GM03348 (cell line): Measurements from ENCODE around the gene GPR32.
"Not testable (repeated sequence)": the region's sequence is repeated elsewhere in the genome, so short reads cannot be mapped to it uniquely, and the experiment has no call there.

ENCODE experiments used
- DNase-seq: peaks from one replicate; pipeline ENCODE4 v3.0.0; 2012; ENCODE audit warnings: low spot score

The GPR32 gene, protein sequence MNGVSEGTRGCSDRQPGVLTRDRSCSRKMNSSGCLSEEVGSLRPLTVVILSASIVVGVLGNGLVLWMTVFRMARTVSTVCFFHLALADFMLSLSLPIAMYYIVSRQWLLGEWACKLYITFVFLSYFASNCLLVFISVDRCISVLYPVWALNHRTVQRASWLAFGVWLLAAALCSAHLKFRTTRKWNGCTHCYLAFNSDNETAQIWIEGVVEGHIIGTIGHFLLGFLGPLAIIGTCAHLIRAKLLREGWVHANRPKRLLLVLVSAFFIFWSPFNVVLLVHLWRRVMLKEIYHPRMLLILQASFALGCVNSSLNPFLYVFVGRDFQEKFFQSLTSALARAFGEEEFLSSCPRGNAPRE

DNA sequence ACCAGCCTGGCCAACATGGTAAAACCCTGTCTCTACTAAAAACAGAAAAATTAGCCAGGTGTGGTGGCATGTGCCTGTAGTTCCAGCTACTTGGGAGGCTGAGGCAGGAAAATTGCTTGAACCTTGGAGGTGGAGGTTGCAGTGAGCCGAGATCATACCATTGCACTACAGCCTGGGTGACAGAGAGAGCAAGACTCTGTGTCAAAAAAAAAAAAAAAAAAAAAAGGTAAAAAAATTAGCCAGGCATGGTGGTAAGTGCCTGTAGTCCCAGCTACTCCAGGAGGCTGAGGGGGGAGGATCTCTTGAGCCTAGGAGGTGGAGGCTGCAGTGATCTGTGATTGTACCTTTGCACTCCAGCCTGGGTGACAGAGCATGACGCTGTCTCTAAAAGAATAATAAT is at the start of gene GPR32:
Gene GPR32 (plus strand): TSS at position 301 of the 400 bp plus-strand sequence. CDS start 137 bp downstream, outside the sequence.
- not testable (repeated sequence) for DNase-seq

DNA sequence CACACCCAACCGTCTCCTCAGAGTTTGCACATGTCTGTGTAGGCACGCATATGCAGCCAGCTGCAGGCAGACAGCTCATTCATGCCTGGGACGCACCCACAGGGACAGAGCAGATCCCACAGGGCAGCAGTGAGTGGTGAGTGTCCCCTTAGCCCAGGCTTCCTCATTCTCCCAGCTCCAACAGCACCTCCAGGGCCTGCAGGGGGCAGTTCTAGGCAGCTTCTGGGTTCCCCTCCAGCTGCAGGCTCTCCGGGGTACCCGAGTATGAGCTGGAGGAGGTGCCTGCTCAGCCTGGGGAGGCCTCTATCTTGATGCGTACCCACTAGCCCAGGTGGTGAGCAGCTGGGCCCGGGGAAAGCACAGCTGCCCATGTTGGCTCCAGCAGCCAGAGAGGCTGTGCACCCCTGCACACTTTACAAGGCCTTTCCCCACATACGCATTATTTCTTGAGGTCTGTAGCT is 49.3 kb upstream of the GPR32 start:
- peak; percentile 61 for DNase-seq

DNA sequence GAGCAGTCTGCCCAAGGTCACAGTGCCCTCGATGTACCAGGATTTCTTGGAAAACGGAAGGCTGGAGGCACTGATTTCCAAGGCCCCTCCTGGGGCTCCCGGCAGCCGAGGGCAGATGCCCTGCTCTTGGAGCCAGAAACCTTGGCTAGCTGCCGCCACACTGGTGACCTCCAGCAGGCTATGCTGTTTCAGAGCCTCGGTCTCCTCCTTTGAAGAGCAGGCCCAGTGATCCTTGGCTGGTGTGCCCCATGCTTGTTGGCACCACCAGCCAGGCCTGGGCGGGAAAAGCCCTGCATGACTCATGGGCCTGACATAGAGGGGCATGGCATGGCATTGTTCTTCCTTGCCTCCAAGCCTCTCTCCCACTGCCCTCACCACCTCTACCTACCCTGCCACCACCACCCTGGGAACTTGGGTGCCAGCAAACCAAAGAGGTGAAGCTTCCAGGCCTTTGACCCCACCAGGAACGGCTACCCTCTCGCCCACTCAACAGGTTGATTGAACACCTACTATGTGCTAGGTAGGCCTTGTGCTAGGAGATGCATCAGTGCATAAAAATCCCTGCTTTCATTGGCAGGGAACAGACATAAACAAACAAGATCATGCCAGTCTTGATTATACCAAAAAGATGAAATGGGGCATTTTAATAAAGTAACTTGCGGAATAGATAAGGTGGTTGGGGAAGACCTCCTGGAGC is 48.7 kb upstream of the GPR32 start:
- DNase-seq, result no peak

DNA sequence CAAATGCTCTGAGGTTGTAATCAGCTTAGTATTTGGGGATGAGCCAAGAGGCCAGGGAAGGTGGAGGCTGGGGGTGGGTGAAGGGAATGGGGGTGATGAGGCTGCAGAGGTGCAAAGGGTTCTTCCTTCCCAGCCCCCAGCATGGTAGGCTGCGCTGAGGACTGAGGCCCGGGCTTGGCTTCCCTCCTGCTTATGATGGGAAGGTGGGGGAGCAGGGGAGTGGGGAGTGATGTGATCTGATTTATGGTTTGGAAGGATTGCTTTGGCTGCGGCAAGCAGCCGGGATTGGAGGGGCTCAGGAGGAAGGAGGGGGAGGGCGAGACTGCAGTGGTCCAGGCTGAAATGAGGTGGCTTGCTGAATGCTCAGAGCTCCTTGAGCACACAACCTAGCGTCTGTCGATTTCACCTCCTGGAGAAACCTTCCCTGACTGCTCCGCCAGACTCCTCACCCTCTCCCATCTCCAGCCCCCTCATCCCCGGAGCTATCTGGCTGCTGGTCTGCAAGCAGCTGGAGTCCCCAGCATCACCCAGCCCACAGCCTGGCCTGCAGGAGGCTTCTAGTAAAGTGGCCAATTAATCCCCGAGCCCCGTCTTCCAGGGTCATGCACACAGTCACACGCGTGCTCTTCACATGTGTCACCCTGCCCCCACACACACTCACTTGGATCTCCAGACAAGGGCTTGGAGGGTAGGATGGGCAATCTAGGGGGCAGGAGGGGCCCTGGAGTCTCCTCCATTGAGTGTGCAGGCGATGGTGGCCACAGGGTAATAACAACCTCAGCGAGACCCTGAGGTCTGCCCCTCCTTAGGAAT is 47.9 kb upstream of the GPR32 start:
- no peak for DNase-seq

DNA sequence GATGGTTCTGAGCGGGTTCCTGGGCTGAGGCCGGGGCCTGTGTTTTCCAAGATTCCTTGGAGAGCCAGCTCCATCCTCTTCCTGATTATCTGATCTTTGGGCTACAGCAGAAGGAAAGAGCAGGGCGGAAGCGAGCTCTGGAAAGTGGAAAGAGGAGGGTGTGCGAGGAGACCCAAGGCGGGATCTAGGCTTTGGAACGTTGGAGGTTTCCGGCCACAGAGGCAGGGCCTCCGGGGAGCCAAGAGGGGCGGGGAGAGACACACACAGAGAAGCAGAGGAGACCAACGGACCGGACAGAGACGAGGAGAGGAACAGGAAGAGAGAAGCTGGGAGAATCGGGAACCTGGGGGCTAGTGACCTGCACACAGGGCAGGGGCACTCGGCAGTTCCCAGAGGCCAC is 47.2 kb upstream of the GPR32 start, which contains the start of gene CLEC11A:
Gene CLEC11A (plus strand): TSS at position 296 of the 400 bp plus-strand sequence. CDS start 162 bp downstream, outside the sequence.
- DNase-seq, result peak; percentile 90

DNA sequence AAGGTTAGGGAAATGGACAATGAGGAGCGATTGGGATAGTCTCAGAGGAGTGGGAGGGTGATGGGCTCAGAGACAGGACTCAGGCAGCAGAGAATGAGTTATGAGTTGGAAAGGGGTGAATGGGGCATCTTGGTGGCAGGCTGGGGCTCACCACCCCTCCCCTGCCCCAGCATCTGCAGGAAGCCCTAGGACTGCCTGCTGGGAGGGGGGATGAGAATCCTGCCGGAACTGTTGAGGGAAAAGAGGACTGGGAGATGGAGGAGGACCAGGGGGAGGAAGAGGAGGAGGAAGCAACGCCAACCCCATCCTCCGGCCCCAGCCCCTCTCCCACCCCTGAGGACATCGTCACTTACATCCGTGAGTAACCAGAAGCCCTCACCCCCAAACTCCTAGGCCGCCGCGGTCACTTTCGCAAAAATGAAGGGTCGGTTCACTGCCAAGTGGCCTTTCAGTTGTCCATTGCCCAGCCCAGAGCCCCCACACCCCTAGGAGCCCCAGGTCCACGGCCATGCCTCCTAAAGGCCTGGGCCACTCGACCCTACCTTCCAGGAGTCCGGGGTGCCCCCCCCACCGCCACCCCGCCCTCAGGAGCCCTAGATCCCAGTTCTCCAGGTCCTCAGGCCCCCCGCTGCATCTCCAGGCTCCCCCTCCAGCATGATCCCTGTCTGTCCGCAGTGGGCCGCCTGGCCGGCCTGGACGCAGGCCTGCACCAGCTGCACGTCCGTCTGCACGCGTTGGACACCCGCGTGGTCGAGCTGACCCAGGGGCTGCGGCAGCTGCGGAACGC is 46.3 kb upstream of the GPR32 start:
- DNase-seq, result no peak

DNA sequence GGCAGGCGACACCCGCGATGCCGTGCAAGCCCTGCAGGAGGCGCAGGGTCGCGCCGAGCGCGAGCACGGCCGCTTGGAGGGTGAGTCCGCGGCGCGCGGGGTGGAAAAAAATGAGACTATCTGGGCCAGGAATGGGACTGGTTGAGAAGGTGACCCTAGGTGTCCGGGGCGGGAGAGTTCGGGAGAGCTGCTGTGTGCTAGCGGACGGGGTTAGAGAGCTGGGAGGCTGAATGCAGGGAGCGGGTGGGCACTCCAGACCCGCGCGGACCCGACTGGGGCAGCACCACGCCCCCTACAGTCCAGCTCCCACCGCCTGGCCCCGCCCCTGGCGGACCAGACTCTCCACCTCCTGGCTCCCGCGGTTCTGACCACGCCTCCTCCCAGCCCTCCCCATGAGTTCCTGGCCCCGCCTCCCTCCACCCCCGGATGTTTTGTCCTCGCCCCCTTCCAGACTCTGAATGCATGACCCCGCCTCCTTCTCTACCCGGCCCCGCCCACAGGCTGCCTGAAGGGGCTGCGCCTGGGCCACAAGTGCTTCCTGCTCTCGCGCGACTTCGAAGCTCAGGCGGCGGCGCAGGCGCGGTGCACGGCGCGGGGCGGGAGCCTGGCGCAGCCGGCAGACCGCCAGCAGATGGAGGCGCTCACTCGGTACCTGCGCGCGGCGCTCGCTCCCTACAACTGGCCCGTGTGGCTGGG is 45.6 kb upstream of the GPR32 start:
- DNase-seq, result peak; percentile 100

DNA sequence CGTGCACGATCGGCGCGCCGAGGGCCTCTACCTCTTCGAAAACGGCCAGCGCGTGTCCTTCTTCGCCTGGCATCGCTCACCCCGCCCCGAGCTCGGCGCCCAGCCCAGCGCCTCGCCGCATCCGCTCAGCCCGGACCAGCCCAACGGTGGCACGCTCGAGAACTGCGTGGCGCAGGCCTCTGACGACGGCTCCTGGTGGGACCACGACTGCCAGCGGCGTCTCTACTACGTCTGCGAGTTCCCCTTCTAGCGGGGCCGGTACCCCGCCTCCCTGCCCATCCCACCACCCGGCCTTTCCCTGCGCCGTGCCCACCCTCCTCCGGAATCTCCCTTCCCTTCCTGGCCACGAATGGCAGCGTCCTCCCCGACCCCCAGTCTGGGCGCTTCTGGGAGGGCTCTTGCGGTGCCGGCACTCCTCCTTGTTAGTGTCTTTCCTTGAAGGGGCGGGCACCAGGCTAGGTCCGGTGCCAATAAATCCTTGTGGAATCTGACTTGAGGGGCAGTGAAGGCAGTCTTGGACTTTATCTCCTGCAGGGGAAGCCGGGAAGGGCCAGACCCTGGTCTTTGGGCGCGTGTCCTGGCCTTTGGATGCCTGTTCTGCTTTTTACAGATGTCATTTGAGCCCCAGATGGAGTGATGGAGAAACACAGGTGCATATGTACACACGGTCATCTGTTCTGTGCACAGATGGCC is 44.9 kb upstream of the GPR32 start:
- DNase-seq, result no peak

DNA sequence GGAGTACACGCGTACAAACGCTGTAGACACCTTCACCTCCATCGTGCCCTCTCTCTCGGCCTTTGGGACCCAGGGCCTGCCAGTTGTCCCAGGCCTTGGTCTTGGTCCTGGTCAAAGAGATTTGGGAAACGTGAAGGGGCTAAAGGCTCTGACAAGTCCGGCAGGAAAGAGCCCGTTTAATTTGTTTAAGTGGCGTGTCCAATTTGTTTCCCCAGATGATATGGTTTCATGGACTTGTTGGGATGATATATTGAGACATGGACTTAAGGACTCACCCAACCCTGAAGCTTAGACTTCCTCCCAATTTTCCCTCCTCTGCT is 44.4 kb upstream of the GPR32 start:
- no peak for DNase-seq

DNA sequence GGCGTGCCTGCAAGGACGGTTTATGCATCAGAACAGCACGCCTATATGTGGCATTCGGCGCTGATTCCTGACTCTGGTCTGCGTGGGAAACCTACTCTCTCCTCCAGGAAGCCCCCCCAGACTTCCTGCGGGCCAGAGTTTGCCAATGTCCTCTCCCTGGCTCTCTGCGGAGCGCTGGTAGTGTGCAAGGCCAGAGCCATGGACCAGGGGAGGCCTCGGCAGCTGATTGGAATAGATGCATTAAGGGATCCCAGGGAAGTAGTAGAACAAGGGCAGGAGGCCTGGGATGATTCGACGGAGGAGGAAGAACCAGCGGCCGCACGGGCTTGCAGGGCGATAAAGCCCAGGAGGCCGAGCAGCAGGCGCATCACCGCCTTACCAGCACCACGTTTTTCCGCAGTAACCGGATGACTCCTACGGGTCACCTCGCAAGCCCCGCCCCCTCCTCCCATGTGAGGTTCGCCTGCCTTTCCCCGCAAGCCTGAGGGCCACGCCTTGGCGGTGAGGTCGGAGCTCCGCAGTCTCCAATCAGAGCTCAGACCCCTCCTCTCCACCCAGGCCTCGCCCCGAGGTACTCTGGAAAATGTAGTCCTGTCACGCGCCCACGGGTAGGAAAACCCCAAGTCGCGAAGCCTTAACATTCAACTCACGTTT is 42.1 kb upstream of the GPR32 start:
- DNase-seq, result peak; percentile 66

DNA sequence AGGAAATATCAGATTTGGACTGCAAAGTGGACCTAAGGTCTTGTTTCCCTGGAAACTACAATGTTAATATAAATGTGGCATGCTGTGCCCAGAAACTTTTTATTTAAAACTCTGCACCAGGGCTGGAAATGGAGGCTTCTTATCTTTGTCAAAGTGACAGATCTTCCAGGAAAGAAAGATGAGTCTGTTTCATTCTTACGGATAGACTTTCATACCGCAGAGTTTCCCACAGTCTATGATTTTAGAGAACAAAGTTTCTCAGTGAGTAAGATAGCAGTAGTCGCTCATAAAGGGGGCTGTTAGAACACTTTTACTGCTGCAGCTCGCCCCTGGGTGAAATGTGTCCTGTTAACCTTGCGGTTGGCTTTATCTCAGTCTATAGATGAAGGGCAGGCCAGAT is 40.4 kb upstream of the GPR32 start:
- no peak for DNase-seq

DNA sequence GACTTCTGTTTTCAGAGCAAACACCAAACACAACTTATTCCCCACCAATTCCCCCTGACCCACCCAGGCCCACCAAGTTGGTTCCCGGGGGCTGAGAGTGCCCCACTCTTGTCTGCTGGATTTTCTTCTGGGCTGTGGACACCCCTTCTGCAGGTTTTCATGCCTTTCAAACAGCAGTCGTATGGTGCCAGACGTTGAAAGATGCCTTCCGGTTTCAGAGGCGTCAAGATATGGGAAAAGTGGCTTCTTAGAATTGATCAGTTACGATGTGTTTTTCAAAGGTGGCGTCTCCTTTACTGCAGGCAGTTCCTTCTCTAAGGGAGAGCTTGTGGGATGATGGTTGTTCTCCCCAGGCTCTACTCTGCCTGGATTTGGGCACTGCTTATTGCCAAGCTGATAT is 34.4 kb upstream of the GPR32 start:
- no peak for DNase-seq

DNA sequence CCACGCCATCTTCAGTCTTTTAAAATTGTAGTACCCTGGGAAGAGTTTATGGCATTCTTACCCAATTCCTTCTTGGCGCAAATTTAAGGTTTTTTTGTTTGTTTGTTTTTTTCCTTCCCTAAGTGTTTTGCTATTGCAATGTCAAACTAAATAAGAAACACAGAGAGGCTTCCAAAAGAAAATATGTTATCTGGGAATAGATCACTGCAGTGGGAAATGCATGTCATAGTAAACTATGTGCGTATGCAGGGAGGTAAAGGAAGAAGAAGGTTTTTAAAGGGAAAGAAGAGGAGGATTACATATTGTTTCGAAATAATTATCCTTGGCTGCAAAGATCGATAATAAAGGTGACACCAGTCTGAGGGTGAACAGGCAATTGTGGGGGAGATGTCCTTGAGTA is 33.9 kb upstream of the GPR32 start:
- DNase-seq, result no peak

DNA sequence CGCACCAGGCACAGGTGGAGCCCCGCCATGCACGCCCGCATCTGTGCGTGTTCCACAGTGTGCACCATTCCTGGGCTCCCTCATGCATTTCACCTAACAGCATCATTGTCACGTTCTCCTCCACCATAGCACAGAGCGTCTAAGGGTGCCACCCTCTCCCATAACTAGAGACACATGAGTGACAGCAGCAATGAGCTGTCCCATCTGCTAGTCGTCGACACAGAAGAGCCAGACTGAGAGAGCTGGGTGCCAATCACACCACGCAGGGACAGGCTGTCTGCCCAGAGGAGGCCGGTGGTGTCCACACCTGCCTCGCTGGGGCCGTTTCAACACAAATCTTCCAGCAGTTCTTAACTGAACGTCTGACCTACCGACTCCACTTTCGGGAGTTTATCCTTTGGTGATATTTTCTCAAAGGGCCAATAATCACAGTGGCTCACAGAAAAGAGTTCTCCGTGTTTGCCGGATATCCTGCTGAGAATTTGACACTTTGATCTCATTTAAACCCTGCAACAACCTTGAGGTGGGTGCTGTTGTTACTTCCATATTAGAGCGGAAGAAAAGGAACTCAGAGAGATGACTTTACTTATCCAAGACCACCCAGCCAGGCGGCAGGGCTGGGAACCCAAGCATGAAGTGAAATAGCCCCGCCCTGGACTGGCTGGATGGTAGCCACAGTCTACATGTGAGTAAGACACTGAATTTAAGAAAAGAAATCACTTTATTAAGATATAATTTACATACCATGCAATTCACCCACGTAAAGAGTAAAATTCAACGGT is 30.9 kb upstream of the GPR32 start:
- no peak for DNase-seq

DNA sequence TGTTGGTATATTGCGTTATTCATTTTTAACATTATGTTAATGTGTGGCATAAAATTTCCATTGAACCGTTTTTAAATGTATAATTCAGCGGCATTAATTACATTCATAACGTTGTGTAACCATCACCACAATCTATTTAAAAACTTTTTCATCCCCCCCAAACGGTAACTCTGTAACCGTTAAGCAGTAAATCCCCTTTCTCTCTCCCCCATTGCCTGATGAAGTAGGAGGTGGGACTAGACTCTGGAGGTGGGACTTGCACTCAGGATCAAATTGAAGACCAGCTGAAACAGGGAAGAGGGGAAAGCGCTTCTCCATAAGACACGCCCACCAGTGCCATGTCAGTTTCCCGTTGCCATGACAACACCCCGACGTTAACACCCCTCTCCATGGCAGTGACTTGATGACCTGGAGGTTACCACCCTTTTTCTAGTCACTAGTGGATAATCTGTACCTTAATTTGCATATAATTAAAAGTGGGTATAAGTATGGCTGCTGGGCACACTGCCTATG is 30.3 kb upstream of the GPR32 start:
- no peak for DNase-seq

DNA sequence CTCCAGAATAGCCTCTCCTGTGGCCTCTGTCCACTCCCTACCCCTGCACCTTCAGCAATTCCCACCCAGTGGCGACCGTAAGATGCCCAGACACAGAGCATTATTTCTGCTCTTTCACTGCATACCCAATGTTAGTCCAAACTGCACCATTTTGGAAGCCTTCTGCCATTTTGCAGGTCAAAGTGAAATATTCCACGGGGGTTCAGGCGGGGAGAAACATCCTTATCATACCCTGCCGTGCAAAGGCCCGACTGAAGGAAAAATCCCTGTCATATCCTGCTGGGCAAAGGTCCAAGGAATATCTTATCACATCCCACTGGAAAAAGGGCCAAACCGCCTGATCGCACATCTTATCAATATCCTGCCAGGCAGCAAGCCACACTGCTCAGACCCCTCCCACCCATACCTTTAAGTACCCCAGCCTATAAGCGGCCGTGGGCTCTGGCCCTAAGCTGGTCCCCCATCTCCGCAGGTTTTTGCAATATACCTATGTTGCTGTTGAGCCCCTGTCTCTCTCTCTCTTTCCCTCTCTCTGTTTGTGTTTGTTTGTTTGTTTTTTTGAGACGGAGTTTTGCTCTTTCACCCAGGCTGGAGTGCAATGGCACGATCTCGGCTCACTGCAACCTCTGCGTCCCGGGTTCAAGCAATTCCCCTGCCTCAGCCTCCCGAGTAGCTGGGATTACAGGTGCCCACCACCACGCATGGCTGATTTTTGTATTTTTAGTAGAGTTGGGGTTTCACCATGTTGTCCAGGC is 28.9 kb upstream of the GPR32 start:
- DNase-seq, result no peak

DNA sequence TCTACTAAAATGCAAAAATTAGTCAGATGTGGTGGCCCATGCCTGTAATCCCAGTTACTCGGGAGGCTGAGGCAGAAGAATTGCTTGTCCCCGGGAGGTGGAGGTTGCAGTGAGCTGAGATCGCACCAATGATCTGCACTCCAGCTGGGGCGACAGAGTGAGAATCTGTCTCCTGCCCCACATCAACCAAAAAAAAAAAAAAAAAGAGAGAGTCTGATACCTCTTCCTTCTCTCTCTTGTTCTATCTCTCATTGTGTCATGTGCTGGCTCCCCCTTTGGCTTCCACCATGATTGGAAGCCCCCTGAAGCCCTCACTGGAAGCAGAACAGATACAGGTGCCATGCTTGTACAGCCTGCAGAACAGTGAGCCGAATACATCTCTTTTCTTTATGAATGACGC is 26.7 kb upstream of the GPR32 start:
- DNase-seq, result no peak

DNA sequence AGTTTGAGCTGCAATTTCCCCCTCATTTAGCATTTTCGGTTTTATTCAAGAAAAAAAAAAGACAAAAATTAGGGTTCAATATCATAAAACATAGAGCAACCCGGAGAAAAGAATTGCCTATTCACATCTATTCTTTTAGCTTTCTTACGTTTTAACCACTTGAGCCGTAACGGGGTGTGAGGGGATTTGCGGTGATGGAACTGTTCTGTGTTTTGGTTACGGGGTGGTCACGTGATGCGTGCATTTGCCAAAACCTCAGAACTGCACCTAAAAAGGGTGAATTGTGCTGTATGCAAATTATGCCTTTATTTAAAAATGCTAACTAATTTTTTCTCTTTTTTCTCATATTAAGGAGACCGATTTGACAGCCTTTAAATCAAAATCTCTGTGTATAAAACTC is 25.0 kb upstream of the GPR32 start:
- no peak for DNase-seq
